Parathyroid adenoma (tissue), 2 donors: Measurements from ENCODE around the gene INHBE.
"Not testable (repeated sequence)": the region's sequence is repeated elsewhere in the genome, so short reads cannot be mapped to it uniquely, and the experiment has no call there.

Experiments
- H2AFZ ChIP-seq: fragments of 300-600 bp; sonication (generic); one replicate; pipeline ENCODE4 v1.7.0; 2017; ENCODE audit warnings: antibody characterized with exemption, mild to moderate bottlenecking
- H3K27ac ChIP-seq: fragments of 300-600 bp; sonication (generic); one replicate; pipeline ENCODE4 v1.7.0; 2017
- H3K27me3 ChIP-seq: fragments of 300-600 bp; sonication (generic); one replicate; pipeline ENCODE4 v1.7.0; 2017; ENCODE audit warnings: low read length; ENCODE audit not compliant: control insufficient read depth, insufficient read depth
- H3K36me3 ChIP-seq: fragments of 300-600 bp; sonication (generic); one replicate; pipeline ENCODE4 v1.7.0; 2017; ENCODE audit warnings: low read length; ENCODE audit not compliant: control insufficient read depth, insufficient read depth
- H3K4me1 ChIP-seq: fragments of 300-600 bp; sonication (generic); one replicate; pipeline ENCODE4 v1.7.0; 2017; ENCODE audit warnings: control low read depth
- H3K4me2 ChIP-seq: fragments of 300-600 bp; sonication (generic); one replicate; pipeline ENCODE4 v1.7.0; 2017; ENCODE audit warnings: low read length
- H3K4me3 ChIP-seq: fragments of 300-600 bp; sonication (generic); one replicate; pipeline ENCODE4 v1.7.0; 2017; ENCODE audit warnings: low read depth, low read length
- H3K79me2 ChIP-seq: fragments of 300-600 bp; sonication (generic); one replicate; pipeline ENCODE4 v1.7.0; 2017; ENCODE audit warnings: control low read depth
- H3K9ac ChIP-seq: fragments of 300-600 bp; sonication (generic); one replicate; pipeline ENCODE4 v1.7.0; 2017; ENCODE audit warnings: mild to moderate bottlenecking
- H3K9me3 ChIP-seq: fragments of 300-600 bp; sonication (generic); one replicate; pipeline ENCODE4 v1.7.0; 2017; ENCODE audit warnings: low read length; ENCODE audit not compliant: control insufficient read depth
- TF ChIP-seq, protein P1 (sequence below): fragments of 300-600 bp; sonication (generic); IDR thresholded peaks from one replicate; pipeline ENCODE4 v1.7.0; 2017; ENCODE audit warnings: antibody characterized with exemption, mild to moderate bottlenecking
- donor health status: primary hyperparathyroidism.

Gene INHBE

DNA sequence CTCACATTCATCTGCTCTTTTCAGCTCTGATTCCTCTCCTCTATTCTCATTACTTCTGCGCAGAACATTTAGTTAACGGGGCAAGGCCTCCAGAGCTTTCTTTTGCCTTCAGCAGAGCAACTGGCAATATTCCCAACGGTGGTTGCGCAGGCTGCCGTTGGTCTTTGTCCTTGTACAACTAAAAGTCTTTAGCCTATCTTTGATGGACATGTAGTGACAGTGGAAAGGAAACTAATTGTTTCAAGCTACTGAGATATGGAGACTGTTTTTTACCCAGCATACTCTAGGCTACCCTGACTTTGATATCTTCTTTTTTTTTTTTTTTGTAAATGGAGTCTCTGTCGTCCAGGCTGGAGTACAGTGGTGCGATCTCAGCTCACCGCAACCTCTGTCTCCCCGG, 36.9 kb upstream of the INHBE start:
- no peaks in the 10 kb centered on the region for H3K4me1 ChIP-seq
- no peaks in the 10 kb centered on the region for H3K9me3 ChIP-seq
- peaks cover 29% of the 10 kb centered on the region for H3K79me2 ChIP-seq
- TF ChIP-seq, protein P1, sequence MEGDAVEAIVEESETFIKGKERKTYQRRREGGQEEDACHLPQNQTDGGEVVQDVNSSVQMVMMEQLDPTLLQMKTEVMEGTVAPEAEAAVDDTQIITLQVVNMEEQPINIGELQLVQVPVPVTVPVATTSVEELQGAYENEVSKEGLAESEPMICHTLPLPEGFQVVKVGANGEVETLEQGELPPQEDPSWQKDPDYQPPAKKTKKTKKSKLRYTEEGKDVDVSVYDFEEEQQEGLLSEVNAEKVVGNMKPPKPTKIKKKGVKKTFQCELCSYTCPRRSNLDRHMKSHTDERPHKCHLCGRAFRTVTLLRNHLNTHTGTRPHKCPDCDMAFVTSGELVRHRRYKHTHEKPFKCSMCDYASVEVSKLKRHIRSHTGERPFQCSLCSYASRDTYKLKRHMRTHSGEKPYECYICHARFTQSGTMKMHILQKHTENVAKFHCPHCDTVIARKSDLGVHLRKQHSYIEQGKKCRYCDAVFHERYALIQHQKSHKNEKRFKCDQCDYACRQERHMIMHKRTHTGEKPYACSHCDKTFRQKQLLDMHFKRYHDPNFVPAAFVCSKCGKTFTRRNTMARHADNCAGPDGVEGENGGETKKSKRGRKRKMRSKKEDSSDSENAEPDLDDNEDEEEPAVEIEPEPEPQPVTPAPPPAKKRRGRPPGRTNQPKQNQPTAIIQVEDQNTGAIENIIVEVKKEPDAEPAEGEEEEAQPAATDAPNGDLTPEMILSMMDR = no peak
- no peaks in the 10 kb centered on the region for H3K36me3 ChIP-seq
- no peaks in the 10 kb centered on the region for H3K27me3 ChIP-seq
- no peak overlapping the region for H3K27ac ChIP-seq
- H2AFZ ChIP-seq = no peak overlapping the region
- H3K4me3 ChIP-seq = no peak overlapping the region
- no peak overlapping the region for H3K4me2 ChIP-seq
- no peak overlapping the region for H3K9ac ChIP-seq

DNA sequence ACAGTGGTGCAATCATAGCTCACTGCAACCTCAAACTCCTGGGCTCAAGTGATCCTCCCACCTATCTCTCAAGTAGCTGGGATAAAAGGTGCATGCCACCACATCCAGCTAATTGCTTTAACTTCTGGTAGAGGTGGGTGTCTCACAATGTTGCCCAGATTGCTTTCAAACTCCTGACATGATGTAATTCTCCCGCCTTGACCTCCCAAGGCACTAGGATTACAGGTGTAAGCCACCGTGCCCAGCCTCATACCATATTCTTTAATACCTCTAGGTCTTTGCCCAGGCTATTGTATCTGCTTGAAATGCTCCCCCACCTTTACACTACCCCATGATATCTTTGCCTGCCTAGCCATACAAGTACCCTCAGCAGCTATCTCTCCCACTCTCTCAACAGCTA, 35.6 kb upstream of the INHBE start:
- TF ChIP-seq, protein P1 = no peak
- H3K9ac ChIP-seq = no peak overlapping the region

DNA sequence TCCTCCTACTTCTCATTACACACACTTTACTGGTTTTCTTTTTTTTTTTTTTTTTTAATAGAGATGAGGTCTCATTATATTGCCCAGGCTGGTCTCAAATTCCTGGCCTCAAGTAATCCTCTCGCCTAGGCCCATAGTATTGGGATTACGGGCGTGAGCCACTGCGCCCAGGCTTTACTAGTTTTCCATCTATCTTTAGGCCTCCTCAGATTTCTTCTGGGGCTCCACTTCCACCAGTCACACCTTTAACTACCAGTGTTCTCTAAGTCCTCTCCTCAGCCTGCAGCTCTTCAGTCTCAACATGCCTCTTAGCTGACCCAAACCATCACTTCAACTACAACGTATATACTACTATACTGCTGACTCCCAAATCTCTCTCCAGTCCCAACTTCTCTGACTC, 34.6 kb upstream of the INHBE start:
- H3K36me3 ChIP-seq = no peaks in the 10 kb centered on the region

More for the DNA sequence above, 35.6 kb upstream of the INHBE start:
- H3K4me3 ChIP-seq = no peak overlapping the region
- no peaks in the 10 kb centered on the region for H3K4me1 ChIP-seq
- H3K9me3 ChIP-seq = no peaks in the 10 kb centered on the region
- H3K4me2 ChIP-seq = no peak overlapping the region
- no peak overlapping the region for H2AFZ ChIP-seq
- no peak overlapping the region for H3K27ac ChIP-seq
- no peaks in the 10 kb centered on the region for H3K27me3 ChIP-seq
- peaks cover 33% of the 10 kb centered on the region for H3K79me2 ChIP-seq
- no peaks in the 10 kb centered on the region for H3K36me3 ChIP-seq

DNA sequence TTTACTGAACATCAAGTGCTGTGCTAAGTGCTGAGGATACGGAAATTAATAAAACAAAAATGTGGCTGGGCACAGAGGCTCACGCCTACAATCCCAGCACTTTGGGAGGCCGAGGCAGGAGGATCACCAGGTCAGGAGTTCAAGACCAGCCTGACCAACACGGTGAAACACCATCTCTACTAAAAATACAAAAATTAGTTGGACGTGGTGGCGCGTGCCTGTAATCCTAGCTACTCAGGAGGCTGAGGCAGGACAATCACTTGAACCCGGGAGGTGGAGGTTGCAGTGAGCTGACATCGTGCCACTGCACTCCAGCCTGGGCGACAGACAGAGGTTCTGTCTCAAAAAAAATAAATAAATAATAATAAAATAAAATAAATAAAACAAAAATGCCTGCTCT, 28.2 kb upstream of the INHBE start:
- H3K9me3 ChIP-seq, H3K36me3 ChIP-seq, H2AFZ ChIP-seq, H3K4me3 ChIP-seq, H3K27me3 ChIP-seq, H3K27ac ChIP-seq, H3K9ac ChIP-seq, H3K4me1 ChIP-seq, H3K4me2 ChIP-seq: not testable (repeated sequence)
- H3K79me2 ChIP-seq = peaks cover 26% of the 10 kb centered on the region

More for the DNA sequence above, 34.6 kb upstream of the INHBE start:
- Histone ChIP-seq H3K79me2 (peaks cover 35% of the 10 kb centered on the region), H3K4me3 (no peak overlapping the region), H3K4me2 (no peak overlapping the region), H3K27ac (no peak overlapping the region), H3K27me3 (no peaks in the 10 kb centered on the region), H2AFZ (no peak overlapping the region), H3K9ac (no peak overlapping the region), H3K9me3 (no peaks in the 10 kb centered on the region), H3K4me1 (no peaks in the 10 kb centered on the region)
- TF ChIP-seq, protein P1 = no peak

DNA sequence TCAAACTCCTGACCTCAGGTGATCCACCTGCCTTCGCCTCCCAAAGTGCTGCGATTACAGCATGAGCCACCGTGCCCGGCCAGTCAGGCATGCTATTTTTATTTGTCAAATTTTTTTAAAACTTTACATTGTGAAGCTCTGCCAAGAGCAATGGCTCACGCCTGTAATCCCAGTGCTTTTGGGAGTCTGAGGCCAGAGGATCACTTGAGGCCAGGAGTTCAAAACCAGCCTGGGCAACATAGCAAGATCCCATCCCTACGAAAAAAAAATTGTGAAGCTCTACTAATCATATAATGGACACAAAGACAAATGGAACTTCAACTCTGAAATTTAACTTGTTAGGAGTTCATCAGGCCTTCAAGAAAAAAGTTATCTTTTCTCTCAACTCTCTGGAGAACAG, 26.1 kb upstream of the INHBE start:
- H3K4me1 ChIP-seq = no peaks in the 10 kb centered on the region
- no peak overlapping the region for H3K9ac ChIP-seq
- H3K9me3 ChIP-seq = no peaks in the 10 kb centered on the region
- no peak overlapping the region for H3K4me3 ChIP-seq
- H3K36me3 ChIP-seq = no peaks in the 10 kb centered on the region
- H3K27me3 ChIP-seq = no peaks in the 10 kb centered on the region
- no peak overlapping the region for H3K27ac ChIP-seq
- no peak overlapping the region for H3K4me2 ChIP-seq
- TF ChIP-seq, protein P1 = no peak
- H2AFZ ChIP-seq = no peak overlapping the region
- peaks cover 14% of the 10 kb centered on the region for H3K79me2 ChIP-seq
